Osteoblast (primary cell): Measurements from ENCODE around the gene NOS3. TPM values are rescaled to one million over a fixed set of nuclear protein-coding genes. Genes with fewer than 3 reads are reported as not detected.

Experiments
- DNase-seq: peaks from one replicate; pipeline ENCODE4 v3.0.0; 2011; ENCODE audit warnings: low spot score, mixed read lengths; ENCODE audit not compliant: insufficient read length; ENCODE audit errors: missing footprints
- H2AFZ ChIP-seq: 2 replicates; pipeline ENCODE4 v1.6.0; 2011; ENCODE audit warnings: mild to moderate bottlenecking, low read length
- H3K27ac ChIP-seq: 2 replicates; pipeline ENCODE4 v1.5.1; 2011; ENCODE audit warnings: mild to moderate bottlenecking, low read depth, low read length, moderate library complexity
- H3K27me3 ChIP-seq: 2 replicates; pipeline ENCODE4 v1.6.0; 2012; ENCODE audit warnings: mild to moderate bottlenecking, control low read depth, inconsistent platforms, low read length, moderate library complexity; ENCODE audit not compliant: insufficient read depth
- H3K36me3 ChIP-seq: 2 replicates; pipeline ENCODE4 v1.5.1; 2011; ENCODE audit warnings: mild to moderate bottlenecking, low read length, control low read depth, moderate library complexity; ENCODE audit not compliant: insufficient read depth
- H3K4me1 ChIP-seq: 2 replicates; pipeline ENCODE4 v1.5.1; 2011; ENCODE audit warnings: mild to moderate bottlenecking, low read length, control low read depth, moderate library complexity; ENCODE audit not compliant: insufficient read depth
- H3K4me2 ChIP-seq: 2 replicates; pipeline ENCODE4 v1.6.0; 2011; ENCODE audit warnings: mild to moderate bottlenecking, low read length; ENCODE audit not compliant: insufficient read depth
- H3K4me3 ChIP-seq: fragments of 200-600 bp; sonication (generic); 3 replicates; pipeline ENCODE4 v1.5.1; 2012; ENCODE audit warnings: mild to moderate bottlenecking, low read length, inconsistent platforms; ENCODE audit not compliant: insufficient read depth
- H3K79me2 ChIP-seq: 2 replicates; pipeline ENCODE4 v1.6.0; 2012; ENCODE audit warnings: mild to moderate bottlenecking, low read length, control low read depth, inconsistent platforms; ENCODE audit not compliant: insufficient read depth
- H3K9me3 ChIP-seq: 2 replicates; pipeline ENCODE4 v1.5.1; 2011; ENCODE audit warnings: low read depth, low read length, control low read depth
- H4K20me1 ChIP-seq: 2 replicates; pipeline ENCODE4 v1.6.0; 2012; ENCODE audit warnings: mild to moderate bottlenecking, low read length, control low read depth; ENCODE audit not compliant: insufficient read depth
- CTCF ChIP-seq: IDR thresholded peaks from 2 replicates; pipeline ENCODE4 v1.5.1; 2011; ENCODE audit warnings: mild to moderate bottlenecking, low read depth, low read length, moderate library complexity; ENCODE audit errors: extremely low read depth
- total RNA-seq: library from RNA; depleted of rRNA; stranded (reverse); fragments of >200 nt; gene quantifications from 2 replicates; pipeline ENCODE4 v1.2.3, GENCODE V29; 2012

NOS3 gene
- total RNA-seq, 1 donor: not detected

GRCh38 chr7:151045262-151045661 lies 54.4 kb downstream of the NOS3 start:
- H4K20me1 ChIP-seq: peaks cover 6% of the 10 kb centered on the region
- H3K36me3 ChIP-seq: no peaks in the 10 kb centered on the region
- H3K4me1 ChIP-seq: peaks cover 12% of the 10 kb centered on the region
- no peak for TF ChIP-seq CTCF
- H3K4me2 ChIP-seq: no peak overlapping the region
- H3K27me3 ChIP-seq: no peaks in the 10 kb centered on the region
- peak; percentile 78 for DNase-seq
- H3K79me2 ChIP-seq: no peaks in the 10 kb centered on the region
- no peaks in the 10 kb centered on the region for H3K9me3 ChIP-seq
- no peak overlapping the region for H3K27ac ChIP-seq
- no peak overlapping the region for H3K4me3 ChIP-seq
- no peak overlapping the region for H2AFZ ChIP-seq

- Histone ChIP-seq H4K20me1 (peaks cover 6% of the 10 kb centered on the region), H3K27ac (no peak overlapping the region)
These were observed 55.1 kb downstream of the NOS3 start for GRCh38 chr7:151045967-151046366.

GRCh38 chr7:151046603-151047573 lies 56.1 kb downstream of the NOS3 start:
- H3K27me3 ChIP-seq: no peaks in the 10 kb centered on the region
- H3K9me3 ChIP-seq: no peaks in the 10 kb centered on the region
- no peak overlapping the region for H3K27ac ChIP-seq
- TF ChIP-seq CTCF: no peak
- peaks cover 6% of the 10 kb centered on the region for H4K20me1 ChIP-seq
- H3K4me2 ChIP-seq: no peak overlapping the region
- no peaks in the 10 kb centered on the region for H3K79me2 ChIP-seq
- peaks cover 12% of the 10 kb centered on the region for H3K4me1 ChIP-seq
- DNase-seq: peak; percentile 97
- no peaks in the 10 kb centered on the region for H3K36me3 ChIP-seq
- H2AFZ ChIP-seq: no peak overlapping the region
- no peak overlapping the region for H3K4me3 ChIP-seq

More at GRCh38 chr7:151045967-151046366, 55.1 kb downstream of the NOS3 start:
- no peak overlapping the region for H2AFZ ChIP-seq
- H3K4me1 ChIP-seq: peaks cover 12% of the 10 kb centered on the region
- no peaks in the 10 kb centered on the region for H3K27me3 ChIP-seq
- no peaks in the 10 kb centered on the region for H3K79me2 ChIP-seq
- H3K9me3 ChIP-seq: no peaks in the 10 kb centered on the region
- no peak for DNase-seq
- H3K4me2 ChIP-seq: no peak overlapping the region
- H3K4me3 ChIP-seq: no peak overlapping the region
- TF ChIP-seq CTCF: no peak
- H3K36me3 ChIP-seq: no peaks in the 10 kb centered on the region
